ENCODE data around the gene PITPNM1.
"Not testable (repeated sequence)": the region's sequence is repeated elsewhere in the genome, so short reads cannot be mapped to it uniquely, and the experiment has no call there.

PITPNM1 gene

GRCh38 chr11:67504950-67505581 lies at the start of gene PITPNM1:
Gene PITPNM1, minus strand, starts transcription at chr11:67505363. Its CDS starts 1,183 bp downstream, at chr11:67504180.
- DNase-seq (ENCODE audit: low read depth): peak; percentile 14

- not testable (repeated sequence) for DNase-seq (ENCODE audit: low read depth)
Measured at GRCh38 chr11:67551697-67552096, 46.5 kb upstream of the PITPNM1 start.

GRCh38 chr11:67551127-67551526 lies 46.0 kb upstream of the PITPNM1 start:
- no peak for DNase-seq (ENCODE audit: low read depth)

- DNase-seq (ENCODE audit: low read depth): no peak
Measured at GRCh38 chr11:67548555-67549110, 43.5 kb upstream of the PITPNM1 start.

- not testable (repeated sequence) for DNase-seq (ENCODE audit: low read depth)
Measured at GRCh38 chr11:67548112-67548511, 42.9 kb upstream of the PITPNM1 start.

- DNase-seq (ENCODE audit: low read depth): no peak
Measured at GRCh38 chr11:67545280-67545679, 40.1 kb upstream of the PITPNM1 start.

GRCh38 chr11:67544616-67545242 lies 39.6 kb upstream of the PITPNM1 start:
- no peak for DNase-seq (ENCODE audit: low read depth)

GRCh38 chr11:67543585-67543984 lies 38.4 kb upstream of the PITPNM1 start:
- DNase-seq (ENCODE audit: low read depth): no peak

GRCh38 chr11:67542971-67543370 lies 37.8 kb upstream of the PITPNM1 start:
- no peak for DNase-seq (ENCODE audit: low read depth)

- DNase-seq (ENCODE audit: low read depth): no peak
Measured at GRCh38 chr11:67542169-67542568, 37.0 kb upstream of the PITPNM1 start.

- DNase-seq (ENCODE audit: low read depth): no peak
Measured at GRCh38 chr11:67541198-67541597, 36.0 kb upstream of the PITPNM1 start.

- no peak for DNase-seq (ENCODE audit: low read depth)
Measured at GRCh38 chr11:67539550-67539949, 34.4 kb upstream of the PITPNM1 start.

- no peak for DNase-seq (ENCODE audit: low read depth)
Measured at GRCh38 chr11:67538823-67539505, 33.8 kb upstream of the PITPNM1 start.

- no peak for DNase-seq (ENCODE audit: low read depth)
Measured at GRCh38 chr11:67538306-67538705, 33.1 kb upstream of the PITPNM1 start.

- DNase-seq (ENCODE audit: low read depth): no peak
Measured at GRCh38 chr11:67535561-67535960, 30.4 kb upstream of the PITPNM1 start.

- DNase-seq (ENCODE audit: low read depth): no peak
Measured at GRCh38 chr11:67534070-67534679, 29.0 kb upstream of the PITPNM1 start.

- no peak for DNase-seq (ENCODE audit: low read depth)
Measured at GRCh38 chr11:67532889-67533288, 27.7 kb upstream of the PITPNM1 start.

GRCh38 chr11:67530282-67530592 lies 25.1 kb upstream of the PITPNM1 start:
- no peak for DNase-seq (ENCODE audit: low read depth)

GRCh38 chr11:67528376-67528775 lies 23.2 kb upstream of the PITPNM1 start:
- DNase-seq (ENCODE audit: low read depth): no peak

- no peak for DNase-seq (ENCODE audit: low read depth)
Measured at GRCh38 chr11:67525275-67525976, 20.3 kb upstream of the PITPNM1 start.

GRCh38 chr11:67524480-67524808 lies 19.3 kb upstream of the PITPNM1 start:
- DNase-seq (ENCODE audit: low read depth): no peak

All from fibroblast of the conjunctiva (primary cell).